HG03521 (cell line): ENCODE measurements around the gene FGF1.

Experiments
- ATAC-seq: cut with Tn5 transposase; IDR thresholded peaks from one replicate; pipeline ENCODE4 v1.9.1; 2021; ENCODE audit warnings: mild to moderate bottlenecking, moderate library complexity; ENCODE audit not compliant: unreplicated experiment

The FGF1 gene

GRCh38 chr5:142586552-142586951, 99.3 kb downstream of the FGF1 start:
- ATAC-seq = no peak

- ATAC-seq = no peak
Observed at GRCh38 chr5:142585451-142585850, 100.4 kb downstream of the FGF1 start.

DNA sequence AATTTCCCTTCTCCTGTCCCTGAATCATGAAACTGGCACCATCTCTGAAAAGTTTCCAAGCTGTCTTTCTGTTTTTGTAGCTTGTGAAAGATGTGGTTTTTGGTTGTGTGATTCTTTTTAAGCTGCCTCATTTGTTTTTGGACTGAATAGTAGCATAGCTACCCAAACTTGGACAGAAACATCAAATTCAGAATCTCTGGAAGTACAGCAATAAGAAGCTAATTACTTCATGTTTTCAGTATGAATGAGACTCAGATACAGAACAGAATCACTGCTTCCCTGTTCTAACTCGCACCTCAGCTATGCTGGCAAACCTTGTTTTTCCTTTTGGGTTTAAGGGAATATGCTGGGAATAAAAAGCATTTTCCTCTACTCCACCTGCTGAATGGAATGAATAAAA, 101.0 kb downstream of the FGF1 start:
- ATAC-seq = no peak

- ATAC-seq = no peak
Observed at GRCh38 chr5:142578161-142578830, 107.6 kb downstream of the FGF1 start.

- no peak for ATAC-seq
Observed at GRCh38 chr5:142576804-142577203, 109.1 kb downstream of the FGF1 start.

DNA sequence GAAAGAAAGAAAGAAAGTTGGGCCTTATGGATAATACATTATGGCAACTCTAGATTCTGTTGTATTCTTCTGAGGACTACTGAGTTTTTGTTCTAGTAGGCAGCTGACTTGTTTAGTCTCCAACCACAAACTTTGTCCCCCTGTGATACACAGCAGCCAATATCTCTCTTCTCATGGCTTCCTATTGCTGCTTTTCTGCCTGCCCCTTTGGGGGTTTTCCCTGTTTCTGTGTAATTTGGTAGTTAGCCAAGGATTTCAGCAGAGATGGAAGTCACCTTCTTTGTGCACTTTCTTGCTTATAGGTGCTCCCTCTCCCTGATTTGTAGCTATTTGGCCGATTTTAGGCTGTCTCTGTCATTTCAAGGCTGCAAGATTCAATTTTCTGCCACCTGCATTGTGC, 109.6 kb downstream of the FGF1 start:
- no peak for ATAC-seq

GRCh38 chr5:142572006-142572405, 113.9 kb downstream of the FGF1 start:
- ATAC-seq = no peak

DNA sequence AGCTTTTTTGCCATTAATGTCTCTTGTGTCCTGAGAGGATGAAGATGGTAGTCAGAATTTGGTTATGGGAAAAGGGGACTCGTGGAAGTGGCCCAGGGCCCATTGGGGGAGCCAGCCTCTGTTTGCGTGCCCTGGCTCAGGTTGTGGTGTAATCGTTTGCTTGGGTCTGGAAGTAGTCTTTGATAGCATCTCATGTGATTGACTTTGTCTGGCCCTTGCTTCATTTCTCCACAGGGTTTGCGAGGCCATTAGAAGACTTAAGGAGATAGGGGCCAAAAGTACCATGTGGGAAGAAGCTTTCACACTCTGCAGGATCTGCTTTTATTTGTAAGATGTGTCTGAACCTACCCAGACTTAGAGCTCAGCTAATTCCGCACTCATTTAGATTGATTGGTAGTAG, 114.5 kb downstream of the FGF1 start:
- ATAC-seq = no peak

- ATAC-seq = no peak
Observed at GRCh38 chr5:142569905-142570304, 116.0 kb downstream of the FGF1 start.

- no peak for ATAC-seq
Observed at GRCh38 chr5:142568996-142569335, 116.9 kb downstream of the FGF1 start.

DNA sequence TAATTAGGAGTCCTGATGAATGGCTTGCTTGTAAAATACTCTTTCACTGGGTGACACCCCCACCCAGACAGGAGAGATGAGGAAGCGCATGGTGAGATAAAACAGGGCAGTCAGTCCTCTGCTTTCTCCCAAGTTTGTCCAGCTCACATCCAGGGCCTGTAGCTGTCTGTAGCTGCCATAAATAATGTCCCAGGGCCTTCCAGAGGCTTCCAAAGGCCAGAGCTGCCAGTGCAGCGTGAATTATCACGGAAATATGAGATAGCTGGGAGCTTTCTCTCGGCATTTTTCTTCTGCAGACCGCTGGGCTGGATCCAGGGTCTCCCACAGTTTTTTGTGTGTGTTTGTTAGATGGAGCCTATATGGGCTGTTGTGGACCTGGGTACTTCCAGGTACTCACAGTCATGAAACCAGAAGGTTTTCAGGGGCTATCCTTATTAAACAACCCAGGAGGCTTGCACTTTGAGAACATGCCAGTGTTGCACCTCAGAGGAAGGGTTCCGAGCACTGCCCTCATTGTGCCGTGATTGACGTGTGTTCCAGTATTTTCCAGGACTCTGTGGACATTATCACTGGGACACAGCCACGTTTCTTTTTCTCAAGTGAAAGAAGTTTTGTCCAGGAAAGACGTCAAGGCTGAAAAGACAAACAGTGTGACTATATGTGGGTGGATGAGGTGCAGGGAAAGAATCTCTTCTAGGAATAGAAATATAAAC, 117.5 kb downstream of the FGF1 start:
- no peak for ATAC-seq

- ATAC-seq = no peak
Observed at GRCh38 chr5:142561486-142562097, 124.3 kb downstream of the FGF1 start.

DNA sequence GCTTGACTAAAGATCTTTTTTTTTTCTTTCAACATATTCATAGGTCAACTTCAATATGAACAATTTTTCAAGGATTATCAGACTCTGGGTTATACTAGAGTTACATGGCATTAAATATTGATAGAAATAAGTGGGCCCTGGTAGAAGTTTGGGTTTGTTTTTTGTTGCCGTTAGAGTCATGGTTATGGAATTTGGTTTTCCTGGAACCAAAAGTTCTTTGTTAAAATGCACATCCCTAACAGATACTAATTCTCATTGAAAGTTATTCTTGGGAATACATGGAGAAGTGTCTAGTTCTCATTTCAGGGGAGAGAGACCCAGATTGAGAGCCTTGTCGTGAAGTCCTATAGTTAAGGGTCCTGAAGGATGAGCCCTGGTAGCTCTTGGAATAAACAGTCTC, 124.9 kb downstream of the FGF1 start:
- ATAC-seq = no peak

DNA sequence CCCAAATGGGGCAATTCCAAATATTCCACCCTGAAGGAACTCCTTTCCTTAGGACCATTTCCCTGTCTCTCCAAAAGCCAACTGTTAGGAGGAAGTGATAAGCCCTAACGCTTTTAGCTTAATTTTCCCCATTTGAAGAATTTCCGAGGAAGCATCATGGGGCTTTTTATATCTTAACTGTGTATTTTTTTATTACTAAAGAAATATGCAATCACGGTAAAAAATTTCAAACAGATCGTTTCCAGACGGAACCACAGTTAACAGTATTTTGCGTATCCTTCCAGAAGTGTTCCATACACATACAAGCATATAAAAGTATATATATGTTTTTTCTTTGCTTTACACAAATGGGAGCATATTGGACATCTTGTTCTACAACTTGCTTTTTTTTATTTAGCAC, 133.8 kb downstream of the FGF1 start:
- no peak for ATAC-seq

- no peak for ATAC-seq
Observed at GRCh38 chr5:142551338-142552067, 134.4 kb downstream of the FGF1 start.

DNA sequence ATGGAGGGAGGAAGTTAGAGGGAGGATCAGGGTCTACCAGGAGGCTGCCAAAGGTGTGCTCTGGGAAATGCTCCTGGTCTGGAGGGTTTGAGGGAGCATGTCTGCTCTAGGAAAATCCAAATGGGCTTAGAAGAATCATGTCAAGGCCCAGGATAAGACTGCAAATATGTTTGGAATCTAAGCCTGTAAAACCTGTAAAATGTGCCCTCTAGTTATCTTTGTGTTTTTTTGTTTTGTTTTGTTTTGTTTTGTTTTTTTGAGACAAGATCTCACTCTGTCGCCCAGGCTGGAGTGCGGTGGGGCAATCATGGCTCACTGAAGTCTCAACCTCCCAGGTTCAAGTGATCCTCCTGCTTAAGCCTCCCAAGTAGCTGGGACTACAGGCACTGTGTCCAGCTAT, 135.4 kb downstream of the FGF1 start:
- no peak for ATAC-seq

- no peak for ATAC-seq
Observed at GRCh38 chr5:142549834-142550233, 136.1 kb downstream of the FGF1 start.

- ATAC-seq = no peak
Observed at GRCh38 chr5:142548739-142549275, 137.1 kb downstream of the FGF1 start.

DNA sequence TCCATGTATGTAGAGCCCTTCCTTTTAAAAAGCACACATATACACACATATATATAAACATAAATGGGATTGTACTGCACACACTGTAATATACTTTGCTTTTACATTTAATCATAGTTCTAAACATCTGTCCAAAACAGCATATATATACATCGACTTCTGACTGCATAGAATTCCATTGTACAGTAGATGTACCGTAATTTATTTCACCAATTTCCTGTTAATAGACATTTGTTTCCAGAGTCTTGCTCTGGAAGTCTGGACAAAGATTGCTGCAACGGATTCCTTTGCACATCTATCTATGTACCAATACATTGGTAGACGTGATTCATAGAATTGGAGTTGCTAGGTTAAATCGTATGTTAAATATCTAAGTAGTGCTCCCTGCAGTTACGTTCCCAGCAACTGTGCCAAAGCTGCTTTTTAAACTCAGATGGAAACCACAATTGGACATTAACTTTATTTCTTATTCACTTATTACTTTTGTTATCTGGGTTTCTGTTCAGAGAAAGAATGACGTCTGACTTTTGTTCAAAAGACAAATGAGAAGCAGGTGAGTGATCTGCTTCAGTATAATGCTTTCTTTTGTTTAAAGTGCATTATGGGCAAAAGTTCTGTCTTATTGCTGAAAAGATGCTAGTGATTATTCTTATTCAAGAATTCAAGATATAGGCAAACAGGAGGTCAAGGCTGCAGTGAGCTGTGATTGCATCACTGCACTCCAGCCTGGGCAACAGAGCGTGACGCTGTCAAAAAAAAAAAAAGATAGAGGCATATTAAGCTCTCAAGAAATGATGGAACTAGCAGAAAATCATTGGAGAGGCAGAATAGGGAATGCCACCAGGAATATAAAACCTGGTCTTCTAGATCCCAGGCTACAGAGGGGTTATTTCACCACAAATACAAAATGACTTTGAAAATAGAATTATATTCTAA, 138.2 kb downstream of the FGF1 start:
- no peak for ATAC-seq

DNA sequence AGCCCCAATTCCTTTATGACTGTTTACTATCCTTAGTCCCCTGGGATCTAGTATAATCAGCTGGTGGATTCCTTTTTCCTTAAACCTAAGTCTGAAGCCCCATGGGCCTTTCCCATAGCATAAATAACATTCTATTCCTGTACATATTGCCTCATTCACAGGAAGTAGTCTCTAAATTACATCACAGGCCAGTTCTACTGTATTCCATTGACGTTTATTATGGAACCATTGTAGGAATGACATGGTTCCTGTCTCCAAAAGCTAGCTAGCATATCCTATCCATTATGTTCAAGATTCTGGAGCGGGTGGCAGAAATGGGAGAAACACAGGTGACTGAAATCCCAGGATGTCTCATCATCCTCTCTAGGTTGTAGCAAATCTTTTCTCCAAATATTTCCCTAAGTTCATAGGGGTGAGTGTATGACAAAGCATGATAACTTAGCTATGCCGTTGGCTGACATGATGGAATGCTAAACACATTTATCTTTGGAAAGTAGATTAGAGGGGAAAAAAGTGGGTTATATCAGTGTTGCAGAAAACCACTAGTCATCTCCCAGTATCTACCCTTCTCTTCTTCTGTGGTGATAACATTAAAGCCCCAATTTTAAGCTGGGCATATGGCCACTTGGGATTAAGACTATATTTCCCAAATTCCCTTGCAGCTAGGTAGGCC, 140.1 kb downstream of the FGF1 start:
- no peak for ATAC-seq
